NCI-H1436 treated with DMSO at 0.1 percent for 48 hours (cell line): ENCODE results near the gene GTPBP6.
"Not testable (repeated sequence)": the region's sequence is repeated elsewhere in the genome, so short reads cannot be mapped to it uniquely, and the experiment has no call there.

Experiments used
- DNase-seq: peaks from one replicate; lab custom pipeline; 2025; lab: John Stamatoyannopoulos, UW

GTPBP6 gene

DNA sequence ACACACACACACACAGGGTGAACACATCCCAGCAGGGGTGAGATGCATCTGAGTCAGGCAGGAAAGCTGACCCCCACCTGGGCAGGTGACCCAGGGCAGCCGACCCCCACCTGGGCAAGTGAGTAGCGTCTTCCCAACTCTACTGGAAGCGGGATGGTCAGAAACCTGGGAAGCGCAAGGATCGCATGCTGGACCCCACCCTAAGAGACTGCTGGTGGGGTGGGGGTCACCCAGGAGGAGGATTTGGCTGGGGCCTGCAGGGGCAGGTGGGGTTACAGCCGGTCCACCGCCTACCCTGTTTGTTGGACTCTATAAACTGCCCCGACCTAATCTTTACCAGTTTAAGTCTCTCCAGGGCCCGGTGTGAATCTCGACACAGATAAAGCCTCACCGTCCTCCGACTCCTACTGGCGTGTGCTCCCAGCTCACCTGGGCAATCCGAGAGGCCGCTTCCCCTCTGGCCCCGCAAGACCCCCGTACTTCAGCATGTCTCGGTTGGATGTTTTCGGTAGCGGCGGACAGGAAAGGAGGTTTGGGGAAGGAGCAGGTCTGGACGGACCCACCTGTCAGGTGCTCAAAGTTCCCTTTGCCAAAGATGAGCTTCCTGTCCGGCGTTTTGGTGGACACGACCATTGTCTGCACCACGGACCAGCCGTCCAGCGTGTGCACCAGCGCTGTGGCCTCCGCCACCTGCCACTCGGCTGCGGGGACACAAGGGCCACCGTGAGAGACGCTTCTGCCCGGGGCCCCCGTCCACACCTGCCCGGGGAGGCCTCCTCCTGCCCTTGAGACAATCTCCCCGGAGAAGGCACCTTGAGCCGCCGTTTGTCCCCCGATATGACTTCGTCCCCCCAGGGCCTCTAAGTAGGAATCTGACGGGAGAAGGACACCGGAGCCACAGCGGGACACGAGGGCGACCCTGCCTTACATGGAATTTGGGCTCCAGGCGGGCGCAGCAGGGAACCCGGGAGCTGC lies 2.0 kb downstream of the GTPBP6 start:
- DNase-seq, result no peak

DNA sequence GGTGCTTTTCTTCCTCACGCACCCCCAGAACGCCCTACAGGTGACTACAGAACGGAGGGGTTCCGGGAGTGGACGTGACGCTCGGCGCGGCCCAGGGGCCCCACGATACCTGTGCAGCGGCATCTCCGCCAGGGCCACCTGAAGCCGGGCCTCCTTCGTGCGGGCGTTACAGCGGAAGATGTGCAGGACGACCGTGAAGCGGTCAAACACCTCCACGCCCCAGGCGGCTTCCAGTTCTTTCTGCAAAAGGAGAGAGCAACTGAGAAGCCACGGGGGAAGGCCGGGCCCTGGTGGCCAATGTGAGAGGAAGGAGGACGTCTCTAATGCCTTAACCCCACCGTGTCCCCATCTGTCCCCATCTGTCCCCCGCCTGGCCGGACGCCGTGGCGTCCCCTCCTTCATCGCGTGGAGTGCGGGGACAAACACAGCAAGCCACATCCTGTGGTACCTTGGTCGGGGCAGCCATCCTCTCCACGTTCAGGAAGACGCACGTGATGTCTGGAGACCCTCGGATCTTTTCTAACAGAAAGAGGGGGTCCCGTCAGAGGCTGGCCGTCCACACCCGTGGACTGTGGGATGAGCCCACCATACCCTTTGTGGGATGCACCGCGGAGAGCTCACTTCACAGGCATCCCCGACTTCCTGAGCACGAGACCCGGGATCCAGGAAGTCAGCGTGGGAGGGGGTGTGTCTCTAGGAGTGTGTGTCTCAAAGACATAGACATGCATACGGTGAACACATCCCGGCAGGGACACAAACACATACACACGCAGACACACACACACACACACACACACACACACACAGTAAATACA lies 3.6 kb downstream of the GTPBP6 start:
- no peak for DNase-seq

DNA sequence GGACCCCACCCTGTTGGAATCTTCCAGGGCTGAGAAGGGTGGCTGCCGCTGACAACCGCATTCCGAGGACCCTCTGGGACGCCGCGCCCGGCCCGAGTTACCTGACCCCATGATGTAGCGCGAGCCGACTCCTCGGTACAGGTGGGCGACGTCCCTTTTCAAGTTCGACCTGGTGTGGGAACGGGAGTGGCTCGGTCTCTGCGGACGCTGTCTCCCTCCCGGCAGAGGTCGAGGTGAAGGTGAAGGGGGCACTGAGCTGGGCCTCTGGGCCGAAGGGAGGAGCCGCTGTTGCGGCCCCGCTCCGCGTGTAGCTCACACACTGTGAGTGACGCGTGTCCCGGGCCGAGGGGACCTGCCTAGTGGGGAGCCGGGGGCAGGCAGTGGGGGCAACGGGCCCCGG lies 4.5 kb downstream of the GTPBP6 start:
- DNase-seq, result no peak

DNA sequence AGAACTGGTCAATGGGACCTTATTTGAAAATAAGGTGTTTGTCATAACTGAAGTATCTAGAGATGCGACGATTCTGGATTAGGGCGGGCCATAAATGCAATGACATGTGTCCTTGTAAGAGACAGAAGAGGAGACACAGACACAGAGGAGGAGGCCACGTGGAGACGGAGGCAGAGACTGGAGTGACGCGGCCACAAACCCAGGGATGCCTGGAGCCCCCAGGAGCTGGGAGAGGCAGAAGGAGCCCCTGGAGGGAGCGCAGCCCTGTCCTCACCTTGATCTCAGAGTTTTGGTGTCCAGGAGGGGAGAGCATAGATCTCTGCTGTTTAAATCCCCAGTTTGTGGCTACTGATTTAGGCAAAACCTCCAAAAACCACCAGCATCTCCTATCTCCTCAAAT lies 5.0 kb downstream of the GTPBP6 start:
- DNase-seq, result no peak

DNA sequence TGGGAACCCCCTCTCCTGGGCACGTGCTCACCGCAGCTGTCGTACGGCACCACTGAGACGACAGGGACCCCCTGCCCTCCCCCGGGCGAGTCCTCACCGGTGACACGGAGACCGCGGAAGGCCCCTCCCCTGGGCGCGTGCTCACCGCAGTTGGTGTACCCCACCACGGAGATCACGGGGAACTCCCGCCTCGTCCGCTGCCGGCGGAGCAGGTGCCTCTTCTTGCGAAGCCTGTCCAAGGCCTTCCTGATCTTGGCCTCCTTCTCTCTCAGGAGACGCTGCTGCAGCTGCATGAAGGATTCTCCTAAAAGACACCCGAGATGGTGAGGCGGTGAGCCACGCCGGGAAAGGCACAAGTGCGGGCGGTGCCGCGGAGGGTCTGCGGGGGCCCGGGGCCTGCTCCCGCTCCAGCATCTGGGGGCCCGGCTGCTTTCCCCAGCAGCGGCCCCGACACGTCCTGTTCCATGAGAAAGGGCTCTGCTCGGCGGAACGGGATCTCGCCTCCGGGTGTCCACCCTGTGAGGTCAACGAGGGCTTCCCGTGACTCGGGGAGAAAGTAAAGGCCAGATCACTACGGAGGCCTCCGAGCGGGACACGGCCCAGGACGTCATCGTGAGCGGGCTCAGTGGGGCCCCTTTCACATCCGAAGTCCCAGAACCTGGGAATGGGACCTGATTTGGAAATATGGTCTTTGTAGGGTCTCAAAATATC lies 5.8 kb downstream of the GTPBP6 start:
- no peak for DNase-seq

DNA sequence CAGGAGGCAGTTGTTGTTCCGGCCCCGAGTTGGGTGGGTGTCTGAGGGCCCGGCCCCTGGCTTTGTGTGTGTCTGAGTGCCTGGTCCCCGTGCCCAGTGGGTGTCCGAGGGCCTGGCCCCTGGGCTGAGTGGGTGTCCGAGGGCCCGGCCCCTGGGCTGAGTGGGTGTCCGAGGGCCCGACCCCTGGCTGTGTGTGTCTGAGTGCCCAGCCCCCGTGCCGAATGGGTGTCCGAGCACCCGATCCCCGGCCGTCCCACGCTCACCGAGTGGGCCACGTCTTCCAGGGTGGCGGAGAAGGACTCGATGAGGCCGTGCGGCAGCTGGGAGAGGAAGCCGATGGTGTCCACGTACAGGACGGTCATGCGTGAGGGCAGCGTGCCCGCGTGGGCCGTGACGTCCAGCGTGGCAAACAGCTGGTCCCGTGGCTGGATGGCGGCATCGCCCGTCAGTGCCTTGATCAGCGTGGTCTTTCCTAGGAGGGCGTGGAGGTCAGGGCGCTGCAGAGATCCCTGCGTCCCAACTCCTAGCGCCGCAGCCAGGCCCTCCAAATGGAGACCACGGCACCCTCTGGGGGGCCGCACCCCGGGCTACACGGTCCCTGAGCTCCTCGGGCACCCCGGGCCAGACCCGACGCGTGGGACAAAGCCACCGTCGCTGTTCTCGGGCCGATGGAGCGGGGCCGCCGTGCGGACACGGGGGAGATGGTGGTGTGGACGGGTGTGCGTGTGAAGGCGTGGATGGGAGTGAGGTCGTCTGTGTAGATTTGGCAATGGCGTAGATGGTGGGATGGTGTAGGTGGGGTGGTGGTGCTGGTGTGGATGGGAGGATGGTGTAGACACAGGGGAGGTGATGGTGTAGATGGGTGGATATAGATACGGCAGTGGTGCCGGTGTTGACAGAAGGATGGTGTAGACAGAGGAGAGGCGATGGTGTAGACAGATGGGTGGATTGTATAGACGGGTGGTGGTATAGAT lies 7.2 kb downstream of the GTPBP6 start:
- no peak for DNase-seq

DNA sequence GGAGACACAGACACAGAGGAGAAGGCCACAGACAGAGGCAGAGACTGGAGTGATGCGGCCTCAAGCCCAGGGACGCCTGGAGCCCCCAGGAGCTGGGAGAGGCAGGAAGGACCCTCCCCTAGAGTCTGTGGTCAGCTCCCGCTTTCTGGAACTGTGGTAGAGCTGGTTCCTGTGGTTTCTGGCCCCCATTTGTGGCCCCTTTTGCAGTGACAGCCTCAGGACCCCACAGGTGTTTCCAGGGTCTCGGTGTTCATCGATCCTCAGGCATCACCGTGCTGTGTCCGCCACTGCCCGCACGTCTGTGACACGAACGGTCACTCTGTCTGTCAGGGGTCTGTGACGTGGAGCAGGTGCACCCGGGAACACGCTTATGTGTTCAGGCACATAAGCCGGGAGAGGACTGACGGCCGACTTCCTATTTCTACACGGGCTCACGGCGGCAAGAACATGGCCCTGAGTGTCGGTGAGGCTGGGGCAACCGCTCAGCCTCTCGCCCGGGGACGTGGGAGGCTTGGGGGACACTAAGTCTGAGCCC lies 7.9 kb downstream of the GTPBP6 start:
- DNase-seq, result no peak

DNA sequence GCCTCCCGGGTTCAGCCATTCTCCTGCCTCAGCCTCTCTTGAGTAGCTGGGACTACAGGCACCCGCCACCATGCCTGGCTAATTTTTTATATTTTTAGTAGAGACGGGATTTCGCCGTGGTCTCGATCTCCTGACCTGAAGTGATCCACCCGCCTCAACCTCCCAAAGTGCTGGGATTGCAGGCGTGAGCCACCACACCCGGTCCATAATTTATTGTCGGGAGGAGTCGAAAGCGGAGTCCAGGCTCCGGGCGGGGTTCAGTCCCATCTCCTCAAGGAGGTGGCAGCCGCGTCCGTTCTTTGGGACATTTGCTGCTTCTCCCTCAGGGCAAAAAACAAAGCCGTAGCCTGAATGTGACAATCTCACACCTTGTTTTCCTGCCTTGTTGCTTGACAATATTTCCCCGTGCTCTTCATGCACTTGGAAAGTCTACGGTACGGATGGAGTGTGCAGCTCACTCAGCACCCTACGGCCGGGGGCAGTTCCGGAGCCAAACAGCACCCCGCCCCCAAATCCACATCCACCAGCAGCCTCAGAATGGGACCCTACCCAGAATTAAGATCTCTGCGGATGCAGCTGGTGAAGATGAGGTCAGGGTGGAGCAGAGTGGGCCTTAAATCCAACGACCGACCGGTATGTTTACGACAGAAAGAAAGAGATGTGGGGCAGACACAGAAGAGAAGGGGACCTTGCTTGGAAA lies 9.6 kb downstream of the GTPBP6 start:
- DNase-seq, result no peak

DNA sequence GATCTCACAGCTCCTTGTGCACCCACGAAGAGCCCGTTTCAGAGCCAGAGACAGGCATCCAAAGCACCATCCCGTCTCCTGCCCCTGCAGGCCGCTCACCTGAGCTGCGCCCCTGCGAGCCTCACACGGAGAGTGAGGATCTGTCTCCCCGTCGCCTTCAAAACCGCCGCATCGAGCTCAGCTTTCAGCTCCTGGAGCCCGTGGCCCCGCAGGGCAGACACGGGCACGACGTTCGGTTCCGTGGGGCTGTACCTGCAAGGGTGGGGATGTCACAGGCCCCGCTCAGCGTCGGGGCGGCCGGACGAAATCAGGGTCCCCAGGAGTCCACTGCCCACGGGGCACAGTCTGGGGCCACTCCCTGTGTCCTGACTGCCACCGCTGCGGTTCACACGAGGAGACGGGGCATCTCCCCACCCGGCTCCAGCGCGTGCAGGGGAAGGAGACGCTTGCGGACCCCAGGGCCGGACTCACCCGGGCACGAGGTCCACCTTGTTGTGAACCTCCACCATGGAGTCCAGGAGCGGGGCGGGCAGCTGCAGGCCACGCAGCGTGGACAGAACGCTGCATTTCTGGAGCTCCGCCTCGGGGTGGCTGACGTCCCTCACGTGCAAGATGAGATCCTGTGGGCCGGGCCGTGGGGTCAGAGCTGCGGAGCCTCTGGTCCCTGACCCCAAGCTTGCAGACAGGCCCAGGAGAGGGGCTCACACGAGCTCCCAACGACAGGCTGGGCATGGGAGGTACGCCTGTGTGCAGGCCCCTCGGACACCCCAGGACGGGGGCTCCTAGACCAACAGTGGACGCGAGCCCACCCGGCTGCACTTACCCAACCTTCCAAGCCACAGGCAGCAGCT lies 11.1 kb downstream of the GTPBP6 start:
- no peak for DNase-seq

DNA sequence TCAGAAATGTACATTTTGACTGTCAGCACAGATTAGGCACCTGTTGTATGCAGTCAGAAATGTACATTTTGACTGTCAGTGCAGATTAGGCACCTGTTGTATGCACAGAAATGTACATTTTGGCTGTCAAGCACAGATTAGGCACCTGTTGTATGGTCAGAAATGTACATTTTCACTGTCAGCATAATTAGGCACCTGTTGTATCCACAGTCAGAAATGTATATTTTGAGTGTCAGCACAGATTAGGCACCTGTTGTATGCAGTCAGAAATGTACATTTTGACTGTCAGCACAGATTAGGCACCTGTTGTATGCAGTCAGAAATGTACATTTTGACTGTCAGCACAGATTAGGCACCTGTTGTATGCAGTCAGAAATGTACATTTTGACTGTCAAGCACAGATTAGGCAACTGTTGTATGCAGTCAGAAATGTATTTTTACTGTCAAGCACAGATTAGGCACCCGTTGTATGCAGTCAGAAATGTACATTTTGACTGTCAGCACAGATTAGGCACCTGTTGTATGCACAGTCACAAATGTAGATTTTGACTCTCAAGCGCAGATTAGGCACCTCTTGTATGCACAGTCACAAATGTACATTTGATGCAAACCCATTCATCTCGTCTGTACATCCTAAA lies 11.9 kb downstream of the GTPBP6 start:
- not testable (repeated sequence) for DNase-seq

DNA sequence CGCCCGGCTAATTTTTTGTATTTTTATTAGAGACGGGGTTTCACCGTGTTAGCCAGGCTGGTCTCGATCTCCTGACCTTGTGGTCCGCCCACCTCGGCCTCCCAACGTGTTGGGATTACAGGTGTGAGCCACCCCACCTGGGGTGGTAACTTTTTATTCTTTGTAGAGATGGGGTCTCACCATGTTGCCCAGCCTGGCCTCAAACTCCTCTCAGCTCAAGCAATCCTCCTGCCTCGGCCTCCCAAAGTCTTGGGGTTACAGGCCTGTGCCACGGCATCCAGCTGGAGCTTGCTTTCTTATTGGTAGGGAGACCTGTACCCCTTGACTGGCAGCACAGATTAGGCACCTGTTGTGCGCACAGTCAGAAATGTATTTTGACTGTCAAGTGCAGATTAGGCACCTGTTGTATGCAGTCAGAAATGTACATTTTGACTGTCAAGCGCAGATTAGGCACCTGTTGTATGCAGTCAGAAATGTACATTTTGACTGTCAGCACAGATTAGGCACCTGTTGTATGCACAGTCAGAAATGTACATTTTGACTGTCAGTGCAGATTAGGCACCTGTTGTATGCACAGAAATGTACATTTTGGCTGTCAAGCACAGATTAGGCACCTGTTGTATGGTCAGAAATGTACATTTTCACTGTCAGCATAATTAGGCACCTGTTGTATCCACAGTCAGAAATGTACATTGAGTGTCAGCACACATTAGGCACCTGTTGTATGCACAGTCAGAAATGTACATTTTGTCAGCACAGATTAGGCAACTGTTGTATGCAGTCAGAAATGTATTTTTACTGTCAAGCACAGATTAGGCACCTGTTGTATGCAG lies 12.6 kb downstream of the GTPBP6 start:
- not testable (repeated sequence) for DNase-seq

DNA sequence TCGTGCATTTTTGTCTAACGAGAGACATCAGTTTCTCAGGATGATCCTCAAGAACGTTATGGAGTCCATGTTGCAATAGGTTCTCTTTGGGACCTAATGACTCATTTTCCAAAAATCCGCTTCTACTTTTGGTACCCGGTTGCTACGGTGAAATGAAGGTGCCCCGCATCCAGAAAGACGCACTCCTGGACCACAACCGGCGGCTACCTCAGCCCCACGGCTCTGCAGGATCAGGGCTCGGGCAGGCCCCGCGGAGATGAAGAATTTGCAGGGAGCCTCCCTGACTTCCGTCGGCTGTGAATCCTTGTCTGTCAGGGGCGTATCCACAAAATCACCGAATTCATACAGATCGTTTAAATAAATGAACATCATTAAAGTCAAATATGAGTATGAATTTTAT lies 15.6 kb downstream of the GTPBP6 start:
- DNase-seq, result no peak

DNA sequence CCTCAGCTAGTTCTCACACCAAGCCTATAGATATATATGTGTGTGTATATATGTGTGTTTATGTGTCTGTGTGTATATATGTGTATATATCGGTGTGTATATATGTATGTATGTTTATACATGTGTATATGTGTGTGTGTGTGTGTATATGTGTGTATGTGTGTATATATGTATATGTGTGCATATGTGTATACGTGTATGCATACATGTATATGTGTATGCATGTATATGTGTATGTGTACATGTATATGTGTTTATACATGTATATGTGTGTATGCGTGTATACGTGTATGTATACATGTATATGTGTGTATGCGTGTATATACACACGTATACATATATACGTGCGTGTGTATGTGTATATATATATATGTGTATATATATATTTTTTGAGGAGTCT lies 18.3 kb downstream of the GTPBP6 start:
- no peak for DNase-seq

DNA sequence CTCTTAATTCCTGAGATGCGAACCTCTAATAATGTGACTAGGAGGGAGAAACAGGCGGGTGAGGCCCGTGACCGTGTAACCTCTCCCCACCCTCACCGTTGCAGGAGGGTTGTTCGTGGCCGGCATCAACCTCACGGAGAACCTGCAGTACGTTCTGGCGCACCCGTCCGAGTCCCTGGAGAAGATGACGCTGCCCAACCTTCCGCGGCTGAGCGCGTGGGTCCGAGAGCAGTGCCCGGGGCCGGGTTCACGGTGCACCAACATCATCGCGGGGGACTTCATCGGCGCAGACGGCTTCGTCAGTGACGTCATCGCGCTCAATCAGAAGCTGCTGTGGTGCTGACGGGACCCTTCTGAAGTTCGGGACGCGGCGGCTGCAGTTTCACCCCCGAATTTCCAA lies 19.6 kb downstream of the GTPBP6 start:
- DNase-seq, result no peak

DNA sequence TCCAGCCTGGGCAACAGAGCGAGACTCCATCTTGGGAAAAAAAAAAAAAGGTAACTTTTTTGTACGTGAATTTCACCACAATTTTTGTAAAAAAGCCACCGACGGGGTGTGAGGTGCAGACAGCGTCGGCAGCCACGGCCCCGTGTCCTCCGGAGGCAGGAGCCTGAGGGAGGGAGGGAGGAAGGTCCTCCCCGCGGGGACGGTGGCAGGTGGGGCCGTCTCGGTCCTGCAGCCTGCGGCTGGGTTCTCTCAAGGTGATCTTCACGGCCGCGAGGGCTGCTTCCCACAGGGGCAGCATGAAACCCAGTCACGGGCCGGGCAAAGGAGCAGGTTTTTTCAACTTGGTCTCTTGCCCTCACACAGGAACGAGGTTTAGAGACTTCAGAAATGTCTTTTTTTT lies 23.5 kb downstream of the GTPBP6 start:
- no peak for DNase-seq

DNA sequence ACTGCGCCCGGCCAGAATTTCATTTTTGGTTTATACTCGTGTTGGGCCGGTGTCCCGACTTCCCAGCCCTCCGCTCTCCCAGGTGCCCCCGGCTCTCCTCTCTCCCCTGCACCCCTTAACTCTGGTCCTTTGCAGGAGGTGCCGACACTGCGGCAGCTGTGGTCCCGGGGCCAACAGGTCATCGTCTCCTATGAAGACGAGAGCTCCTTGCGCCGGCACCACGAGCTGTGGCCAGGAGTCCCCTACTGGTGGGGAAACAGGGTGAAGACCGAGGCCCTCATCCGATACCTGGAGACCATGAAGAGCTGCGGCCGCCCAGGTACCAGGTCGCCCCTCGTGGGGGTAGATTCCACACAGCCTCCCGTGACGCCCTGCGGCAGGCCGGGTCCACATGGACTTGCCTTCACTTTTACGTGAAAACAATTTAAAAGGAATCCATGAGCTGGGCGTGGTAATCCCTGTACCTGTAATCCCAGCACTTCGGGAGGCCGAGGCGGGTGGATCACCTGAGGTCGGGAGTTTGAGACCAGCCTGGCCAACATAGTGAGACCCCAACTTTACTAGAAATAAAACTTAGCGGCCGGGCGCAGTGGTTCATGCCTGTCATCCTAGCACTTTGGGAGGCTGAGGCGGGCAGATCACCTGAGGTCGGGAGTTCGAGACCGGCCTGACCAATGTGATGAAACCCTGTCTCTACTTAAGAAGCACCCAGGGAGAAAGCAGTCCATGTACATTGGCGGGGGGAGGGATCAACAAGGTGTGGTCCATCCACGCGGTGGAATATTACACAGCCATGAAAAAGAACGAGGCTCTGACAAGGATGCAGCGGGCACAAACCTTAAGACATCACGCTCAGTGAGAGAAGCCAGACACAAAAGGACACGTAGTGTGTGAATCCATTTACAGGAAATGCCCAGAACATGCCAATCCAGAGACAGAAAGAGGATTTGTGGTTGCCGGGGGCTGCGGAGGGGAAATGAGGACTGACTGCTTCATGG lies 25.4 kb downstream of the GTPBP6 start:
- DNase-seq, result no peak
